T-helper 2 cell (primary cell): ENCODE data around the gene PRKAR1B.
A peak's percentile ranks its signal among the peaks of the same experiment; 100 is the strongest.
"Not testable (repeated sequence)": the region's sequence is repeated elsewhere in the genome, so short reads cannot be mapped to it uniquely, and the experiment has no call there.

ENCODE experiments used
- DNase-seq, 5 experiments: peaks; one replicate each; pipeline versions ENCODE4 v3.0.0 to v3.0.0-alpha.2; 2012 to 2022

The PRKAR1B gene

DNA sequence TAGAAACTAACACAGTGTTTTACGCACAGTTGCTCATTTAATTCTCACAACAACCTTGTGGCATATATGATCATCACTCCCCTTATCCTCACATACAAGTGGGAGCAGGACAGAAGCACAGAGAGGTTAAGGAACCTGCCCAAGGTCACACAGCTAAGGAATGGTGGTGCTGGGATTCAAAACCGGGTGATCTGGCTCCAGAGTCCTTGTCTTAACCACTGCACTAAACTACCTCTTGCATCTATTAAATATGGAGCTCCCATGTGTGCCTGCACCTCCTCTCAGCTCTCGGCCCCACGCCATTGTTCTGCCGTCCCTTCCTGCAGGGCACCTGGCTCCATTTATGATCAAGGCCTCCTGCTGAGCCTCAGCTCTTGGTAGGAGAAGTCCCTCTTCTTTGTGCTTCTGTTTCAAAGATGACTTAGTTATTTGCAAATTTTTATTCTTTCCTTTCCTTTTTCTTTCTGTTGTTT is 107.7 kb downstream of the PRKAR1B start:
- DNase-seq, result no peak

GRCh38 chr7:618539-619367 is 108.3 kb downstream of the PRKAR1B start:
- peak in 4 of 5 experiments; percentile 32 to 96 (median 70) for DNase-seq

DNA sequence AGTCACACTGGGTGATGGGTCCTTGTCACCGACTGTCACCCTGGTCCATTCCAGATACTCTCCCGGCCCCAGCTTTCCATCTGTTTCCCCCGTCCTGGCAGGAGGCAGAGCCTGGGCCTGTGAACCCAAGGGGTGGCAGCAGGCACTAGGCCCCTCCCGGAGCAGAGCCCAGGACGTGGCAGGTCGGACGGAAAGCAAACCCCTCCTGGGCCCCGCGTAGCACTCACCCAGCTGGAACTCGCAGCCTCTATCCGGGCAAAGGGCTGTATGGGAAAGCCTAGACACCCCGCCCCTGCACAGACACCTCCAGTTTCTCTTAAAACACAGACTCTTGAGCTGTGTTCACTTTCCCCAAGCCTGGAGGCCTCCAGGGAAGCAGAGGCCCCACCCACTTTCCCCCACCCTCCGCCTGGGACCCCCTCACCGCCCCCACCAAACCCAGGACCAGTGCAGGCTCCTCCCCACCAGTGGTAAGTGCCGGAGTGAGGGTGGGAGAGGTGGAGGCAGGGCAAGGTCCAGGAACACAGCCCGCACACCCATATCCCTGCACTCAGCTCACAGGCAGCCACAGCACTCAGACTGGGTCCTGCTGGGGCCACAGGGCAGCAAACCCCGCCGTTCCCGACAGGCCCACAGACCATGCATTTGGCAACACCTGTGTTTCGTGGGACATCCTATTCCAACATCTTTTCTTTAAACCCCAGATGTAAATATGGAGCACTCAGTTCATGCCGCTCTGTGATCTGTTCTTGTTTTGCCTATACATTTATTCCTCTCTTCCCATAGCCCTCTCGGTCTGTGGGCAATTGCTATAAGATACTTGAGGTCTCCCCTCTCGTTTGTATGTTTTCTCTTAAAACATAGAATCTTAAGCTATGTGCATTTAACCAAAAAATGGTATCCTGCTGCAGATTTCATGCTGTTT is 109.2 kb downstream of the PRKAR1B start:
- DNase-seq, result peak in 1 of 5 experiments; percentile 57

- no peak for DNase-seq
Measured at GRCh38 chr7:613442-614140, 113.5 kb downstream of the PRKAR1B start.

DNA sequence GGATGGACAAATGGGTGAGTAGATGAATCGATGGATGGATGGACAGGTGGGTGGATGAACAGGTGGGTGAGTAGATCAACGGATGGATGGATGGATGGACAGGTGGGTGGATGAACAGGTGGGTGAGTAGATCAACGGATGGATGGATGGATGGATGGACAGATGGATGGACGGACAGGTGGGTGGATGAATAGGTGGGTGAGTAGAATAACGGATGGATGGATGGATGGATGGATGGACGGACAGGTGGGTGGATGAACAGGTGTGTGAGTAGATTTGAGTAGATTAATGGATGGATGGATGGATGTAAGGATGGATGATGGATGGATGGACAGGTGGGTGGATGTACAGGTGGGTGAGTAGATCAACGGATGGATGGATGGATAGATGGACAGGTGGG is 115.2 kb downstream of the PRKAR1B start:
- DNase-seq, result not testable (repeated sequence)

DNA sequence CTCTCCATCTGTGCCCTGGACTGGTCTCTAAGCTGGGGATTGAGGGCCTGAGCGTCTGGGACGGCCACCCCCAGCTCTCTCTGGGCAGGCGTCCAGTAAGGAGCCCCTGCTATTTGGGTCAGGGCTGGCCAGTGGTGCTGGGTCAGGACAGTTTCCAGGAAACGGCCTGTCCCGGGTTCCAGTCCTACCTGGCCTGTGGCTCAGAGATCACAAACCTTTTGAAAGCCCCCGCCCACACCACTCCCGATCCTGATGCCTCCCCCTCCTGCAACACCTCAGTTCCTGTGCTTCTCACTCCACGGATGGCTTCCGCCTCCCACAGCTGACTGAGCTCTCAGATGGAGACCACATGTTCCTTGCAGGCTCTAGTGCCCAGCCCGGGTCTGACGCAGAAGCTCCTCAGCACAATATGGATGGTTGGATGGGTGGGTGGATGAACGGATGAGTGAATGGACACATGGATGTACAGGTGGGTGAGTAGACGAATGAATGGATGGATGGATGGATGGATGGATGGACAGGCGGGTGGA is 115.7 kb downstream of the PRKAR1B start:
- no peak for DNase-seq

DNA sequence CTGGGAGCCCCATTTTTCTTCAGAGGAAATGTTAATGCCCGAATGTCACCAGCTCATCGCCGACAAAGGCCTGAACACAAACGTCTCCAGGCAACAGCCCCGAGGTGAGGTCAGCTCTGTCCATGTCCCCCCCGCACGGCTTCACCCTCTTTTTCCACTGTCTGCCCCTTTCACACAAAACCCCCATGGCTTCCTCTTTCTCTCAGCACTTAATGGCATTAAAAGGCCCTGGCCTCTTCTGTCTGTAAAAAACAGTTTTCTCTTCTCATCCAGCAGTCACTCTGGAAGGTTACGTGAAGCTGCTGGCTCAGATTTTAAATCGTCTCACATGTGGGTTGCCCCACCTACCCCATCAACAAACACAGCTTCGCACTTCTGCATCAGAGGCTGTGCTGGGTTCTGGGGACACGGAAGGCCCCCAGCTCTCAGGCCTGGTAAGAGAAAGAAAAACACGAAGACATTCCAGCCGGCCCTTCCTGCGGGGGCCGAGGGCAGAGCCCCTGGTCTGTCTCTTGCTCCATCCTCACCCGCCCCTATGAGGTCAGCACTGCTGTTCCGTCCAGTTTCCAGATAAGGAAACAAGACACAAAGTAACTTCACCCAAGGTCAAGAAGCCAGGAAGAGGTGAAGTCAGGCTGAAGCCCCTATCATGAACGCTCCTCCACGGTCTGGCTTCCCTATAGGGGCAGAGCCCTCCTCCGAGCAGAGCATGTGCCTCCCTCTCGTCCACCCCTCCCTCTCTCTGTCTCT is 116.4 kb downstream of the PRKAR1B start:
- peak in 1 of 5 experiments; percentile 54 for DNase-seq

DNA sequence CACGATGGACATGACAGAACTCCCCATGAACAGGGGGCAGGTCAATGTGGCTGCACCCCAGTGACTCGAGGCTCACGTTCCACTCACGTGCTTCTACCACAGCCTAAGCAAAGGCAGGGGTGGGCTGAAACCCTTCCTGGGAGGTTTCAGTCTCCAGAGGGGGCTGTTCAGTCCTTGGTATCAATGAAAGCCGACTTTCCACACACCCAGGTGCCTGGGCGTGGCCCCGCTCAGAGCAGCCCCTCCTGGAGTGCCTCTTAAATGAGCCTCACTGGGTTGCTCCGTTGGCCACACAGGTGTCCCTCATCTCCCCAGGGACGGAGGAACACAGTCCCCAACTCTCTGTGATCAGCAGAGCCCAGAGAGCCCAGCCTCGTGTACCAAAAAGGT is 116.9 kb downstream of the PRKAR1B start:
- DNase-seq, result no peak

- DNase-seq, result peak in 1 of 5 experiments; percentile 42
Measured at GRCh38 chr7:609365-609764, 117.7 kb downstream of the PRKAR1B start.

DNA sequence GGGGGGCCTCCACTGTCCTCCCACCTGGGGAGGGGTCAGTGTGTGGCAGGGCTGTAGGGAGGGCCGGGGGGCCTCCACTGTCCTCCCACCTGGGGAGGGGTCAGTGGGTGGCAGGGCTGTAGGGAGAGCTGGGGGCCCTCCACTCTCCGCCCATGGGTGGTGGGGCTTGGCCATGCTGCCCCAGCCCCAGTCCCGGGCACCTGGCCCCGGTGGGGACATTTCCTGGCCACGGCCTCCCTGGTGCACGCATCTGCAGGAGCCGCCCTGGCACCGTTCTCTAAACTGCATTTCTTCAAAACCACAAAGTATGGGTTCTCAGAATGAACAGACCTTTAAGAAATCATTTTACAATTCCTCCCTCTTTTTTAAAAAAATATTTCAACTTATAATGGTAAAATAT is 118.1 kb downstream of the PRKAR1B start:
- peak in 1 of 5 experiments; percentile 61 for DNase-seq

- DNase-seq, result no peak
Measured at GRCh38 chr7:608361-608760, 118.7 kb downstream of the PRKAR1B start.

- DNase-seq, result peak in 1 of 5 experiments; percentile 33
Measured at GRCh38 chr7:607938-608337, 119.1 kb downstream of the PRKAR1B start.

GRCh38 chr7:605661-606450 is 121.2 kb downstream of the PRKAR1B start:
- no peak for DNase-seq

DNA sequence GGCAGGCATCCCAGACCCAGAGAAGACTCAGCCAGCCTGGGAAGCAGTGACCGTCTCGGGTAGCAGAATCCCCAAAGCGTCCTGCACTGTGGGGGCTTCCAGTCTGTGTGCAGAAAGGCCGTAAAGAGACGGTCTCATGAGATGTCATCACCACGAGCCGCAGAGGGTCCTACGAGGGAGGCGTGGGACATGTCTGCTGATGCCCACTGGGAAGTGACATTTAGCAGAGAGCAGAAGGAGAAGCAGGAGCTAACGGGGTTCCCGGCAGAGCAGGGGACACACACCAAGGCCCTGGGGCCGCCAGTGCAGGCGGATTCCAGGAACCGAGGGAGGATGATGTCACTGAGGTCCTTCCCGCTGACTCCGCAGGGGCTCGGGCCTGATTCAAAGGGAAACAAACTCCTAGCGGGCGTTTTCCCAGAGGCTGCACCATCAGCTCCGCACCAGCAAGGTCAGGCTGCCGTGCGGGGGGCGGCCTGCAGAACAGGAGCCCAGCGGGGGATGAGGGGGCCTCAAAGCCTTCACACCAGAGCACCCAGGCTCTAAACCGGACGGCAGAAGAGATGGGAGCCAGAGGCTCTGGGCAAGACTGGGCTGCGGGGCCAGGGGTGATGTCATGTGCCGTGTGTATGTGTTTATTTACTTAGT is 122.1 kb downstream of the PRKAR1B start:
- peak in 2 of 5 experiments; percentile 27 to 33 for DNase-seq

DNA sequence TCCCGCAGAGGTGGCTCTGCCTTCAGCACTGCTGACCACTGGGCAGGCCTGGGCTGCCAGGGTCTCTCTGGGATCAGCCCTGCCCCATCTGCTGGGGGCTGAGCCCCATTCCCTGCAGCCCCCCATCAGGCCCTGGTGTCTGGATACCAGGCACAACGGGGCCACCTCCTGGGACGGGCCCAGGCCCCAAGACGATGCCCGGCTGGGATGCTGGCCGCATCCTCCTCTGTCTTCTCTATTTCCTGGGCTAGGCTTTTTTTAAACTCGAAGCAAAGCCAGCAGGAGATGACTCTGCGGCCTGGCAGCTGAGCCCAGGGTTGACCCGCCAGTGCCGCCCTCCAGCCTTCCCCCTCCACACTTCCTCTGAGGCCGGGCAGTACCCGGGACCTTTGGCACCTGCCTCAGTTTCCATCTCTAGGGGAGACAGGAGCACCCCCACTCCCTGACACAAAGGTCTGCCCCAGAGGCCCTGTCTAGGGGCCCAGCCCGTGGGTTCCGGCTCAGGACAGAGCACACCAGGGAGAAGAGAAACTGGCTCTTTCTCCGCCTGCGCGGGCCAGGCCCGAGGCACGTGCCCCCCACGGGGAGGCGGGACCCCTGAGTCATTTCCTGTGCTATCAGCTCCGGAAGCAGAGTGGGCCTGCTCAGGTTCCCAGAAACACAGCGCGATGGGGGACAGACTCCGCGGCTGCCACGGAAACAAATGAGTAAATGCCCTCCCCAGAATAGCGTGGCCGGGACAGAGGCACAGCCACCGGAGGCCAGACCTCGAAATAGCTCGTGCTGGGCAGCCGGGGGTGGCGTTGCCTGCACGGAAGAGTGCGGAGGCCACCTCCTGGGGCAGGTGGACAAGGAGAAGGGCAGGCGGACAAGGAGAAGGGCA is 122.8 kb downstream of the PRKAR1B start:
- peak; percentile 70 to 97 (median 92) for DNase-seq

GRCh38 chr7:603152-603951 is 123.7 kb downstream of the PRKAR1B start:
- DNase-seq, result peak in 3 of 5 experiments; percentile 15 to 50 (median 44)

DNA sequence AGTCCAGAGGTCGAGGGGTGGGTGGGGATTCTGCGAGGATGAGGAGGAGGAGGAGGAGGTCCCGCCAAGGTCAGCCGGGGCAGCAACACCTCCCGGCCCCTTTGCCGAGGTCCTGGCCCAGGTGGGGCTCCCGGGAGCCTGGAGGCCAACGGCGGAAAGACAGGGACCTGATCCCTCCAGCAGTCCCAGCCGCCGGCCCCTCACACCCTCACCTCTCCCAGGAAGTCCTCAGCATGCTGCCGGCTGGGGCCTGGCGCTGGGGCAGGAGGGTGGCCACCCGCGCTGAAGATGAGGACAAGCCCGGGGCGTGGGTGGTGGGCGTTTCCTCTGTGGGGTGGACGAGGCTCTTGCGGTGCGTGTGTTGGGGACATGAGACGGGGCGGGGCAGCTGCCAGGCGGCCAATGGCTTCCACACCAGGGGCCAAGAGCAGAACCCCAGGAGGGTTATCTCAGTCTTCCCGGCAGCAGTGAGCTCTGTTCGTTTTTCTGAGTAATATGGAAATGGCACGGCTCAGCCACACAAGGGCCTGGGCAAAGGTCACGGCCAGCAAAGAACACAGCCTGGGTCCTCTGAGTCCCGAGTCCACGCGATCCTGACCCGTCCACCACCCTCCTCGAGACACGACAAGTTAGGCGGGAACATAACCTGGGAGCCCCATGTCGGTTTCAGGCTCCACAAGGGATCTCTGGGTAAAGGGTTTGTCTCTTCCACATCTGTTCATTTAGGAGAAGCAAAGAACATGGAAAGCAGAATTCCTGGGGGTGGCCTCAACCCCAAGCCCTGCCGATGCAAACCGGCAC is 124.5 kb downstream of the PRKAR1B start:
- DNase-seq, result peak in 2 of 5 experiments; percentile 54 to 63
